ENCODE results near the gene LHX2.

The LHX2 gene

GRCh38 chr9:124068251-124068650 is 56.7 kb downstream of the LHX2 start:
- DNase-seq: no peak

DNA sequence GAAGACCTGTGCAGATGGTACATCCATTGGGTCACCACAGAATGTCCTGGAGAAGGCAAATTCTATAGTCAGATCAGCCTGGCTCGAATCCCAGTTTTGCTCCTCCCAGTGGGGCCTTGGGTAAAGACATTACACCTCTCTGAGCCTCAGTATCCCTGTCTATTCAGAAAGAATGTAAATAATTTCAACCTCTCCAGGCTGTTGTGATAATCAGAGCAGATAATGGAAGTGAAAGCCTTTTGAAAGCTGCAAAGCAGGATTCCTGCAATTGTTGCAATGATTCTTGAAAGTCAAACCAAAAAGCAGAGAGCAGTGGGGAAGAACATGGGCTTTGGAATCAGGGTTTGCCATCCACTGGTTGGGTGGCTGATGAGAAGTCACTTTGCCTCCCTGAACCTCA is 63.2 kb downstream of the LHX2 start:
- DNase-seq: no peak

GRCh38 chr9:124075761-124076160 is 64.2 kb downstream of the LHX2 start:
- DNase-seq: no peak

- no peak for DNase-seq
These were observed 66.5 kb downstream of the LHX2 start for GRCh38 chr9:124077915-124078572.

DNA sequence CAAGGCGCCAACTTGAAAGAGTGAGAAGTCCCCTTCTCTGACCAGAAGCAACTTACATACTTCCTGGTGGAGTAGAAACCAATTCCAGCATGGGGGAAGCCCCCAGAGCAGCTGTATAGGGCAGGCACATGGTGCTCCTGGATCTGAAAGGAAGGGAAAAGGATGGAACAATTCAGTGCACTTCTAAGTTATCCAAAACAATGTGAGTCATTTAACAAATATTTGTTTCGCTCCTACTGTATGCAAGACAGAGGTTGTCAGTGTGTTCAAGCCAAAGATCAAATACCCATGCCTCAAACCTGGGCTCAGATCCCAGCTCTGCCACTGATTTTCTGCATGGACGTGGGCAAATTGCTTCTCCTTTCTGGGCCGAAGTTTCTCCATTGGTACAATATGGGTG is 67.1 kb downstream of the LHX2 start:
- no peak for DNase-seq

GRCh38 chr9:124079176-124079925 is 67.8 kb downstream of the LHX2 start:
- DNase-seq: no peak

GRCh38 chr9:124082622-124083021 is 71.1 kb downstream of the LHX2 start:
- no peak for DNase-seq

All from activated CD4-positive, alpha-beta T cell treated with anti-CD3 and anti-CD28 coated beads, Interleukin-2, Interleukin-6, amounts not matched to agents 100 ng/mL and 50 ng/mL, durations not matched to agents 16 hours and 8 hours (primary cell).